Non-pigmented ciliary epithelial cell (primary cell): Measurements from ENCODE around the gene TACC3.

ENCODE experiments used
- DNase-seq: peaks from one replicate; pipeline ENCODE4 v3.0.0-alpha.2; 2010; ENCODE audit warnings: low read depth

The TACC3 gene

DNA sequence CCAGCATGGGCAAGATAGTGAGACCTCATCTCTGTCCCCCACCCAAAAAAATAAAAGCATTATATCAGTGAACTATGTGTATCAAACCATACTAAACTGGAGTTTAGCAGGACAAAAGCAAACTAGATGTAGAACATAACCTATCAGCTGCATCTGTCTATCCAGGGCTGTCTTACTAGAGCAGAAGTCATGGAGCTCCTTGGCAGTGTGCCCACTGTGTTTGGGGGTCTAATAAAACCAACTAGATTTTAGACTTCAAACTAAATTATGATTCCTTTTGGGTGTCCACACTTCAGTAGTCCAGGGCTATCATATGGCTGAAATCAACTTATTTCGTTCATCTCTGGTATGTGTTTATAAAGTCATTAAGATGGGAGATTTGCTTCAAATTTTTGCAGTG, 17.5 kb upstream of the TACC3 start:
- no peak for DNase-seq

DNA sequence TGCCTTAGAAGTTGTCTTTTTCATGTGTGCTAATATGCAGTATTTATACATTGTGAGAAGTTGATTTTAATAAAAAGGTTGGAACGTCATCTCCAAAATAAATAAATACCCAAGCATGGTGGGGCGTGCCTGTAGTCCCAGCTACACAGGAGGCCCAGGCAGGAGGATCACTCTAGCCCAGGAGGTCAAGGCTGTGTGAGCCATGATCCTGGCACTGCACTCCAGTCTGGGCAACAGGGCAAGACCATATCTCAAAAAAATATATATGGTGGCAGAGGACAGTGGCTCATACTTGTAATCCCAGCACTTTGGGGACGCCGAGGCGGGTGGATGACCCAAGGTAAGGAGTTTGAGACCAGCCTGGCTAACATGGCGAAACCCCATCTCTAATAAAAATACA, 15.6 kb upstream of the TACC3 start:
- no peak for DNase-seq

GRCh38 chr4:1706358-1706757, 15.0 kb upstream of the TACC3 start:
- DNase-seq, result no peak

DNA sequence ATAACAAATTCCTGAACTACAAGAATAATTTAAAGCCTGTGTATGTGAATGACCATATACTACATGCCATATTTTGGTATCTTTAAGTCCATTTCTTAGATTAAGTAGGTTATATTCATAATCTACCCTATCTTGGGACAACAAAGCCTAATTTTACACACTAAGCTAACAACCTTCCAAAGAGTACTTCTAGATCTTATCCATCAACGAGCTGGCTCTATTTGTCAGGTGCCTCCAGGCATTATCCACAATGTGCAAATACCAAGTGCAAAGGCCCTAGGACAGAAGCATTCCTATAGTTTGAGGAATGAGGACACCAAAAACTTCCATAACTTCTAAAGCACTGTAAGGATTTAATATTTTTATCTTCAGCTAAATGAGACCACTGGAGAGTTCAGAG, 12.7 kb upstream of the TACC3 start:
- no peak for DNase-seq

- no peak for DNase-seq
These were observed 10.2 kb upstream of the TACC3 start for GRCh38 chr4:1711055-1711570.

GRCh38 chr4:1711571-1712215, 9.6 kb upstream of the TACC3 start:
- DNase-seq, result no peak

DNA sequence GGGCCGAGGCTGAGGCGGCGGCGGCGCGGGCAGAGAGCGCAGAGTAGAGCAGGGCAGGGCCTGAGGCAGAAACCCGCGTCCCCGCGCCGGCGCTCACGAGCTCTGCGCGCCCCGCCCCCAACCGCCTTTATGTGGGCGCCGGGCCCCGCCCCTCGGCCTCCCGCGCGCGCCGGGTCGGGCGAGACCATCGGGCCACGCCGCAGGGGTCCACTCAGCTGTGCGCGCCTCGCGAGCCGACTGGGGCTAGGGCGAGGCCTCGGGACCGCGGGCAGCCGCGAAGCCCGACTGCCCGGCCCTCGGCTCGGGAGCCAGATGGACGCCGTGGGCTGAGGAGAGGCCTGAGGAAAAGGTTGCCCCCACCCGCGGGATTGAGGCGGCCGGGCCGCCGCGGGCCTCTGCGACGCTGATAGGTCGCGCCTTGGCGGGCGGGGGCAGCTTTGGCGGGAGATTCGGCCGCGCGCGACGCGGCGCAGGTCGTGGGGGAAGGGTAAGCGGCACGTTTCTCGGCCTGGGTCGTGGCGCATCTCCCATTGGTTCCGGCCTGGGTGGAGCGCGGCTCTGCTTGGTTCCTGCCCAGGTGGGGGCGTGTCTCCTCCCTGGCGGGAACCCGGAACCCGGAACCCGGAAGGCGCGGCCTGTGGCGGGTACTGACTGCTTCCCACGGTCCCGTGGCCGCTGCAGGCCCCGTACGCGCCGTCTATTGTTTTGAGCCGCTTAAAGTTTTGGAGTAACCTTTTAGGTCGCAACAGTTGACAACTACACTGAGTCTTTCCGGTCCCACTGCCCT, 8.9 kb upstream of the TACC3 start, which contains the start of gene SLBP:
Gene SLBP, minus strand, starts transcription at position 104 of the 787 bp plus-strand sequence. CDS start 131 bp downstream, outside the sequence.
- no peak for DNase-seq

DNA sequence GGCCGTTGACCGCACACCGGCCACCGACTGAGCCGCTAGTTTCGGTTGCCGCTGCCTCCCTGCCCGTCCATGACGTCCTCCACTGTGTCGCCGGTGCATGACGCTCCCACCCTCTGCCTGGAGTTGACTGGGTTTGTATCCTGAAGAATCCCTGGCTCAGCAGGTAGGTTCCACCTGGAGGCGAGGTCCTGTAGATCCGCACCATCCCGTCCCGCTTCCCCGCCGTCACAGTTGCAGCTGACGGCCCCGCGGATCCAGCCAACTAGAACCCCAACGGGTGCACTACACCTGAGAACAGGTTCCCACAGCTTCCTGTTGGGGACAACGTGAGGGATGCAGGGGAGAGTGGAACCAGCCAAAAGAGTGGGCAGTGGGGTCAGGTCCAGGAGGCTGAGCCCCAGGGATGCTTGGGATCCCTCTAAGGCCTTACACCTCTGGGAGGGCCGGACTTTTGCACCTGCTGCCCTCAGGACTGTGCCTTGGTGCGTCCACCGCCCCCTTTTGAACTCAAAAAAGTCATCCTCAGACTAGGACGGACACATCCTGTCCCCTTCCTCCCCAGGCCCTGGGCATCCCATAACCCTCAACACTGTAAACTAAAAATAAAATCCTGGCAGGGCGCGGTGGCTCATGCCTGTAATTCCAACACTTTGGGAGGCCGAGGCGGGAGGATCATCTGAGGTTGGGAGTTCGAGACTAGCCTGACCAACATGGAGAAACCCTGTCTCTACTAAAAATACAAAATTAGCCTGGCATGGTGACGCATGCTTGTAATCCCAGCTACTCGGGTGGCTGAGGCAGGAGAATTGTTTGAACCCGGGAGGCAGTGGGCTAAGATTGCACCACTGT, 8.1 kb upstream of the TACC3 start:
- DNase-seq, result no peak

DNA sequence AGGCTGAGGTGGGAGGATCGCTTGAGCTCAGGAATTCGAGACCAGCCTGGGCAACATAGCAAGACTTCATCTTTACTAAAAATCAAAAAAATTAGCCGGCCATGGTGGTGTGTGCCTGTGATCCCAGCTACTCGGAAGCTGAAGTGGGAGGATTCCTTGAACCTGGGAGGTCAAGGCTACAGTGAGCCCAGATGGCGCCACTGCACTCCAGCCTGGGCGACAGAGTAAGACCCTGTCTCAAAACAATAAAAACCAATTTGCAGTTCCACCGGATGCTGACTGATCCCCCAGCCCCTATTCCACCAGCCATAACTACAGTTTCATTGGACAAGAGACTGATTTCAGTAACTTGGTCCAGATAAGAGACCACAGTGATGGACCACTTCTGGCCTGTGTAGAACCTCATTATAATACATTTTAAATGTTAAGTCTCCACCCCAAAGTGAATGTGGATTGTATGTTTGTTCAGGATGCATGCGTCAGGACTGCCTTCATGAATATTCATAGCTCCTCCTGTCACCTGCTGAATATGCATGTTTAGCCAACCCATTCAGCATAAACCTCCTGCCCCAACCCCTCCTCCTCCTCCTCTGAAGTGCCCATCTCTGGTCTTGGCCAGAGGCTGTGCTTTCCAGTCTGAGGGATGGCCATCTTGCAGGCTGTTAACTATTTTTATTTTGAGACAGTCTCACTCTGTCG, 6.9 kb upstream of the TACC3 start:
- DNase-seq, result no peak

GRCh38 chr4:1715002-1715758, 6.1 kb upstream of the TACC3 start:
- DNase-seq, result no peak

- DNase-seq, result no peak
These were observed 5.0 kb upstream of the TACC3 start for GRCh38 chr4:1716065-1716945.

DNA sequence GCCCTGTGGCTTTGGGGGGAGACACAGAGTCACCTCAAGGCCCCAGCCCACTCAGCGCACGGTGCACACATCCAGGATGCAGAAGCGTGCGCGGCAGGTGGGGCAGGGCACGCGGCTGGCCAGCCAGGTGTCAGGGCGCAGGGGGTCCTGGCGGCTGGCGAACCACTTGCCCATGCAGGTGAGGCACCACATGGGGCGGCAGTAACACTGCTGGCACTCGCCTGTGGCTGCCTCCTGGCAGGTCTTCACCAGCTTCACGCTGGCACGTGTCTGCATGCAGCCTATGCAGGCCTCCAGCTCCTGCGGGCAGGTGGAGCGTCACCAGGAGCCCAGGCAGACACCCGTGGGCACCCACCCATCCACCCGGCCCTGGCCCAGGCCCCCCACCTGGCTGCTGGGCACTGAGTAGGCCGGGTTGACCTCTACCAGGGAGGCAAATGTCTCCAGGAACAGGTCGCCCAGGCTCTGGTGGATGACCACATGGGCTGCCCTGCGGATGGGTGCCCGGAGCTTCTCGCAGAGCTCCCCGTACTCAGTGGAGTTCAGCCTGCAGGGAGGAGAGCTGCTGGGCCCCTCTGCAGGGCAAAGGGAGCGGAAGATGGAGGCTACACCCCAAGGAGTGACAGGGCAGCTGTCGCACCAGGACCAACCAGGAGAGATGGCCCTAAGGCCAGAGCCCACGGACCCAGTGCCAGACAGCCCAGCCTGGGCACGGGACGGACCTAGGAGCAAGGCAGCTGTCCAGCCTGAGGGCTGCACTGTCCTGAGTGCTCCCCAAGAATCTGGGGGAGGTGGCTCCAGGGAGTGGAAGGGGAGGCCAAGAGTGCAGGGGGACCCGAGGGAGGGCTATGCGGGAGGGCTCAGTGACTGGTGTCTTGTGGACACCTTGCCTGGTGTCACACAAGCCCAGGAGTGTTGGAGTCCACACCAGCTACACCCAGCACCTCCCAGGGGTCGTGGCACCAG, 3.9 kb upstream of the TACC3 start:
- no peak for DNase-seq

- DNase-seq, result no peak
These were observed 3.0 kb upstream of the TACC3 start for GRCh38 chr4:1718095-1718850.

- DNase-seq, result no peak
These were observed 948 bp upstream of the TACC3 start for GRCh38 chr4:1720163-1720983.

GRCh38 chr4:1721666-1722550, 587 bp downstream of the TACC3 start:
- no peak for DNase-seq

DNA sequence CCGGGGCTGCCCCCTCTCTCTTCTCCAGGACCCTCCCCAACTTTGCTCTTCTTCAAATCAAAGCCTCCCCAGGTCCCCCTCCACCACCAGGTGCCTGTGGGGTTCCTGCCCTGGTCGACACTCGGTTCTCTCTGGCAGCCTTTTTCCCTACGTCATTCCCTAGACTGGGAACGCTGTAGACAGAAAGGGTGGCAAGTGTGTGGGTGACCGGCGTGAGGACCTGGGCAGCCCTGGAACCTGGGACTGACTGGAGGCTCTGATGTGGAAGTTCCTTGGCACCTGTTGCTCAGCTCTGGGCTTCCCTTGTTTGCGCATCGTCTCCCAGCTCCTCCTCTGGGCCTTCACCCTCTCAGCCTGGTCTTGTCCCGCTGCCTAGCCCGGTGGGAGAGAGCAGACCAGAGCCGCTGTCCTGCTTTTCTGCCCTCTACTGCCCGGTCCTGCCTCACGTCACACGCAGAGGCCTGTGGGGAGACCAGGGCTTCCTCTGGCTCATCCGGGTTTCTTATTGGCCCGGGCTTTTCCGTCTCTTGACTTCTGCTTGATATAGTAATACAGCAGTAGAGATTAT, 1.3 kb downstream of the TACC3 start:
- DNase-seq, result no peak
